ENCODE measurements around the gene DNAJB8. TPM values are rescaled to one million over a fixed set of nuclear protein-coding genes. Genes with fewer than 3 reads are reported as not detected.

DNAJB8 gene
- total and polyA plus RNA-seq, 9 of the 15 experiments (the other 6 are each of a cell fraction or from before 2014, with no cell fraction given), result not detected

GRCh38 chr3:128472449-128473179 lies 5.9 kb upstream of the DNAJB8 start (continued):
- TF ChIP-seq ZBTB2 (IDR thresholded peaks at IDR 0.05) (no peak), NFRKB (IDR thresholded peaks at IDR 0.05; ENCODE audit: low read depth) (no peak), MAFF (IDR thresholded peaks at IDR 0.05; ENCODE audit: low read length) (no peak), TEAD1 (CRISPR knock-in tag; IDR thresholded peaks at IDR 0.05) (no peak), ETV5 (CRISPR knock-in tag; IDR thresholded peaks at IDR 0.05; ENCODE audit: low read depth) (no peak)
- TF ChIP-seq, protein P1, sequence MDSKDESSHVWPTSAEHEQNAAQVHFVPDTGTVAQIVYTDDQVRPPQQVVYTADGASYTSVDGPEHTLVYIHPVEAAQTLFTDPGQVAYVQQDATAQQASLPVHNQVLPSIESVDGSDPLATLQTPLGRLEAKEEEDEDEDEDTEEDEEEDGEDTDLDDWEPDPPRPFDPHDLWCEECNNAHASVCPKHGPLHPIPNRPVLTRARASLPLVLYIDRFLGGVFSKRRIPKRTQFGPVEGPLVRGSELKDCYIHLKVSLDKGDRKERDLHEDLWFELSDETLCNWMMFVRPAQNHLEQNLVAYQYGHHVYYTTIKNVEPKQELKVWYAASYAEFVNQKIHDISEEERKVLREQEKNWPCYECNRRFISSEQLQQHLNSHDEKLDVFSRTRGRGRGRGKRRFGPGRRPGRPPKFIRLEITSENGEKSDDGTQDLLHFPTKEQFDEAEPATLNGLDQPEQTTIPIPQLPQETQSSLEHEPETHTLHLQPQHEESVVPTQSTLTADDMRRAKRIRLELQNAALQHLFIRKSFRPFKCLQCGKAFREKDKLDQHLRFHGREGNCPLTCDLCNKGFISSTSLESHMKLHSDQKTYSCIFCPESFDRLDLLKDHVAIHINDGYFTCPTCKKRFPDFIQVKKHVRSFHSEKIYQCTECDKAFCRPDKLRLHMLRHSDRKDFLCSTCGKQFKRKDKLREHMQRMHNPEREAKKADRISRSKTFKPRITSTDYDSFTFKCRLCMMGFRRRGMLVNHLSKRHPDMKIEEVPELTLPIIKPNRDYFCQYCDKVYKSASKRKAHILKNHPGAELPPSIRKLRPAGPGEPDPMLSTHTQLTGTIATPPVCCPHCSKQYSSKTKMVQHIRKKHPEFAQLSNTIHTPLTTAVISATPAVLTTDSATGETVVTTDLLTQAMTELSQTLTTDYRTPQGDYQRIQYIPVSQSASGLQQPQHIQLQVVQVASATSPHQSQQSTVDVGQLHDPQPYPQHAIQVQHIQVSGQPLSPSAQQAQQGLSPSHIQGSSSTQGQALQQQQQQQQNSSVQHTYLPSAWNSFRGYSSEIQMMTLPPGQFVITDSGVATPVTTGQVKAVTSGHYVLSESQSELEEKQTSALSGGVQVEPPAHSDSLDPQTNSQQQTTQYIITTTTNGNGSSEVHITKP (IDR thresholded peaks at IDR 0.05; ENCODE audit: partially characterized antibody), result no peak

Data from K562 (cell line).